AG09309 (cell line): ENCODE measurements around the gene SMPD3.

ENCODE experiments used
- DNase-seq: peaks from one replicate; pipeline ENCODE4 v3.0.0-alpha.2; 2010; ENCODE audit warnings: low read depth
- H3K4me3 ChIP-seq: 2 replicates; pipeline ENCODE4 v1.5.1; 2011; ENCODE audit warnings: mild to moderate bottlenecking, low read depth, low read length, moderate library complexity; ENCODE audit not compliant: control insufficient read depth
- CTCF ChIP-seq: IDR thresholded peaks from 2 replicates; pipeline ENCODE4 v1.5.1; 2011; ENCODE audit warnings: mild to moderate bottlenecking, low read depth, low read length, inconsistent platforms; ENCODE audit not compliant: insufficient read depth, control insufficient read depth; ENCODE audit errors: missing control alignments

The SMPD3 gene

DNA sequence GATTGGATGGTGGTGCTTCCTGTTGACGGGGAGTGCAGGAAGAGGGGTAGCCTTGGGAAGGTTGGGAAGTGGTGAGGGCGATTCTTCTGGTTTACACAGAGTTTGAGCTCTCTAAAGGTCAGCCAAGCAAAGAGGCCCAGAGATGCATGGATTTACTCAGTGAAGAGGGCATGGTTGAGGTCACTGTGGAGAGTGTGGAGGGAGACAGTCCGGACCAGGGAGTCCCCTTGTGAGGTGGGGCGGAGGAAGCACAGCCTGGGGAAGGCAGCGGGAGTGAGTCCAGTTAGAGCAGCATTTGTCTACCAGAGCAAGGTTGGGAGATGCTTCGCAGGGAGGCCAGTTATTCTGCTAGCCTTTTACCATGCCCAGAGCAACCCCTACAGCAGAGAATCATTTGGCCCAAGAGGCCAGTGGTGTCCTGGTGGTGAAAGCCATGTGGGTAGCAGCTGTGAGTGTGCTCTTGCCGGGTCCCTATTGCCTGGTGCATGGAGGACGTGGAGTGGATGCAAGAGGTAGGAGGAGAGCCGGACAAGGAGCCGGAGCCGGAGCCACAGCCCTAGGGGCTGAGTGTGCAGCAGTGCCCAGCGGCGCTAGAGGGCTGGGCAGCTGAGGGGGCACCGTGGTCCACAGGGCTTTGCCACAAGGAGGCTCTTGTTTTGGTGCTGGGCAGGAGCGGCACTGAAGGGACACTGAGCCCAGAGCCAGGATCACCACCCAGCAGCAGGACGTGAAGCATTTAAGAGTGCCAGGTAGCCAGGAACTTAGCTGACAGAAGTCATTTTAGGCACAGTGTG is 109.8 kb downstream of the SMPD3 start:
- H3K4me3 ChIP-seq = no peak overlapping the region
- no peak for TF ChIP-seq CTCF
- no peak for DNase-seq

- TF ChIP-seq CTCF = no peak
- no peak for DNase-seq
- no peak overlapping the region for H3K4me3 ChIP-seq
These were observed 113.1 kb downstream of the SMPD3 start for GRCh38 chr16:68335175-68335574.

DNA sequence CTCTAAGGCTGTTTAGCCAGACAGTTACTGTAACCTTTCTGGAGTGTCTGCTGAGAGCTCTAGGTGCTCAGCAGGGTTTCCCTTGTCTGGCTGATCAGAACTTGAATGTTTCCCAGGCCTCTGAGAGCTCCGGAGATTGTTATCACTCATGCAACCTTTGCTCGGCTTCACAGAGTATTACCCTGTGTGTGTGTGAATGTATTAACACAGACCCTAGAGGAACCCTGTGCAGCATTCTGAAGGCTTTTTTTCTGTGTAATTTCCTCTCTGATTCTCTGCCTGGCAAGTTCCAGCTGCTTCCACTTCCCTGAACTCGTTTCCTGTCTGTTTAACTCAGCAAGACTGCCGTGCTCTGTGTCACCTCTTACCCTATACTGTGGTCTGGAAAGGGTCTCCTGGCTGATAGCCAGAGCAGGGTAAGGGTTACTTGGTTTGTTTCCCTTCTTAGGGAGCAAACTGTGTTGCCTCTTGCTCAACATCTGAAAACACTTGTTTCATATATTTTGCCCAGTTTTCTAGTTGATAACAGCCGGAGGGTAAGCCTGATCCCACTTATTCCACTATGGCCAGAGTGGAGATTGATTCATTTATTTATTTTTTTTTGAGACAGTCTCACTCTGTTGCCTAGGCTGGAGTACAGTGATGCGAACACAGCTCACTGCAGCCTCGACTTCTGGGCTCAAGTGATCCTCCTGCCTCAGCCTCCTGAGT is 115.7 kb downstream of the SMPD3 start:
- DNase-seq = no peak
- H3K4me3 ChIP-seq = no peak overlapping the region
- TF ChIP-seq CTCF = no peak

GRCh38 chr16:68331879-68332410 is 116.4 kb downstream of the SMPD3 start:
- no peak for TF ChIP-seq CTCF
- DNase-seq = no peak
- no peak overlapping the region for H3K4me3 ChIP-seq

- TF ChIP-seq CTCF = no peak
- H3K4me3 ChIP-seq = no peak overlapping the region
- DNase-seq = no peak
These were observed 119.4 kb downstream of the SMPD3 start for GRCh38 chr16:68328860-68329390.

- peak; percentile 62 for DNase-seq
- no peak overlapping the region for H3K4me3 ChIP-seq
- TF ChIP-seq CTCF = peak; percentile 93
These were observed 120.0 kb downstream of the SMPD3 start for GRCh38 chr16:68328151-68328859.
